Measurements from ENCODE around the gene SLN. TPM values are rescaled to one million over a fixed set of nuclear protein-coding genes. Genes with fewer than 3 reads are reported as not detected.

Gene SLN
- total and polyA plus RNA-seq, 9 of the 15 experiments (the other 6 are each of a cell fraction or from before 2014, with no cell fraction given): not detected

DNA sequence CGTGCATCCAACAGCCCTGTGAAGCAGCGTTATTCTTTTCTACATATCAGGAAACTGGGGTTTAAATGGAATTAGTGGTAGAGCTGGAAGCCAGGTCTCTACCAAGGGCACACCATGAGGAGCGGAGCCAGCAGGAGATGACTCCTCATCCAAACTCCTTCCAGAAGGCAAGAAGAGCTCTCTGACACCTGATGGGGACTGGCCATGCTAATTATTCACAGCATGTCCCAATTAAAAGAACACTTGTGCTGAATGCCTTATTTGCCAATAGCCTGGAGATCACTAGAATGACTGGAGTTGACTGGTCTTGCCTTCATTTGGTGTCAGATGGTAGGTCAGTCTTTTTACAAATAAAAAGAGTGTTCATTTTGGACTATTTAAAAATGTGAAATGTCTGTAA is 32.9 kb upstream of the SLN start (continued):
- TF ChIP-seq, protein P1, sequence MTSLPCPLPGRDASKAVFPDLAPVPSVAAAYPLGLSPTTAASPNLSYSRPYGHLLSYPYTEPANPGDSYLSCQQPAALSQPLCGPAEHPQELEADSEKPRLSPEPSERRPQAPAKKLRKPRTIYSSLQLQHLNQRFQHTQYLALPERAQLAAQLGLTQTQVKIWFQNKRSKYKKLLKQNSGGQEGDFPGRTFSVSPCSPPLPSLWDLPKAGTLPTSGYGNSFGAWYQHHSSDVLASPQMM (CRISPR knock-in tag; IDR thresholded peaks at IDR 0.05): no peak
- TF ChIP-seq MTA1 (IDR thresholded peaks at IDR 0.05; ENCODE audit: borderline replicate concordance) (no peak), GABPB2 (CRISPR knock-in tag; conservative IDR thresholded peaks at IDR 0.05) (no peak), ZBTB40 (IDR thresholded peaks at IDR 0.05) (no peak), ZBTB40 (CRISPR knock-in tag; IDR thresholded peaks at IDR 0.05) (no peak), SREBF1 (IDR thresholded peaks at IDR 0.05; ENCODE audit: borderline replicate concordance, low read depth, low read length) (no peak), RBM25 (IDR thresholded peaks at IDR 0.05; ENCODE audit: low read depth, low read length, severe bottlenecking) (no peak), CC2D1A (IDR thresholded peaks at IDR 0.05) (no peak), POLR2B (IDR thresholded peaks at IDR 0.05; ENCODE audit: low read depth, partially characterized antibody) (no peak), ZNF324 (CRISPR knock-in tag; IDR thresholded peaks at IDR 0.05) (no peak)
- TF ChIP-seq, protein P2, sequence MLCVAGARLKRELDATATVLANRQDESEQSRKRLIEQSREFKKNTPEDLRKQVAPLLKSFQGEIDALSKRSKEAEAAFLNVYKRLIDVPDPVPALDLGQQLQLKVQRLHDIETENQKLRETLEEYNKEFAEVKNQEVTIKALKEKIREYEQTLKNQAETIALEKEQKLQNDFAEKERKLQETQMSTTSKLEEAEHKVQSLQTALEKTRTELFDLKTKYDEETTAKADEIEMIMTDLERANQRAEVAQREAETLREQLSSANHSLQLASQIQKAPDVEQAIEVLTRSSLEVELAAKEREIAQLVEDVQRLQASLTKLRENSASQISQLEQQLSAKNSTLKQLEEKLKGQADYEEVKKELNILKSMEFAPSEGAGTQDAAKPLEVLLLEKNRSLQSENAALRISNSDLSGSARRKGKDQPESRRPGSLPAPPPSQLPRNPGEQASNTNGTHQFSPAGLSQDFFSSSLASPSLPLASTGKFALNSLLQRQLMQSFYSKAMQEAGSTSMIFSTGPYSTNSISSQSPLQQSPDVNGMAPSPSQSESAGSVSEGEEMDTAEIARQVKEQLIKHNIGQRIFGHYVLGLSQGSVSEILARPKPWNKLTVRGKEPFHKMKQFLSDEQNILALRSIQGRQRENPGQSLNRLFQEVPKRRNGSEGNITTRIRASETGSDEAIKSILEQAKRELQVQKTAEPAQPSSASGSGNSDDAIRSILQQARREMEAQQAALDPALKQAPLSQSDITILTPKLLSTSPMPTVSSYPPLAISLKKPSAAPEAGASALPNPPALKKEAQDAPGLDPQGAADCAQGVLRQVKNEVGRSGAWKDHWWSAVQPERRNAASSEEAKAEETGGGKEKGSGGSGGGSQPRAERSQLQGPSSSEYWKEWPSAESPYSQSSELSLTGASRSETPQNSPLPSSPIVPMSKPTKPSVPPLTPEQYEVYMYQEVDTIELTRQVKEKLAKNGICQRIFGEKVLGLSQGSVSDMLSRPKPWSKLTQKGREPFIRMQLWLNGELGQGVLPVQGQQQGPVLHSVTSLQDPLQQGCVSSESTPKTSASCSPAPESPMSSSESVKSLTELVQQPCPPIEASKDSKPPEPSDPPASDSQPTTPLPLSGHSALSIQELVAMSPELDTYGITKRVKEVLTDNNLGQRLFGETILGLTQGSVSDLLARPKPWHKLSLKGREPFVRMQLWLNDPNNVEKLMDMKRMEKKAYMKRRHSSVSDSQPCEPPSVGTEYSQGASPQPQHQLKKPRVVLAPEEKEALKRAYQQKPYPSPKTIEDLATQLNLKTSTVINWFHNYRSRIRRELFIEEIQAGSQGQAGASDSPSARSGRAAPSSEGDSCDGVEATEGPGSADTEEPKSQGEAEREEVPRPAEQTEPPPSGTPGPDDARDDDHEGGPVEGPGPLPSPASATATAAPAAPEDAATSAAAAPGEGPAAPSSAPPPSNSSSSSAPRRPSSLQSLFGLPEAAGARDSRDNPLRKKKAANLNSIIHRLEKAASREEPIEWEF (CRISPR knock-in tag; IDR thresholded peaks at IDR 0.05): no peak
- TF ChIP-seq, protein P3, sequence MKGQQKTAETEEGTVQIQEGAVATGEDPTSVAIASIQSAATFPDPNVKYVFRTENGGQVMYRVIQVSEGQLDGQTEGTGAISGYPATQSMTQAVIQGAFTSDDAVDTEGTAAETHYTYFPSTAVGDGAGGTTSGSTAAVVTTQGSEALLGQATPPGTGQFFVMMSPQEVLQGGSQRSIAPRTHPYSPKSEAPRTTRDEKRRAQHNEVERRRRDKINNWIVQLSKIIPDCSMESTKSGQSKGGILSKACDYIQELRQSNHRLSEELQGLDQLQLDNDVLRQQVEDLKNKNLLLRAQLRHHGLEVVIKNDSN (CRISPR knock-in tag; IDR thresholded peaks at IDR 0.05): no peak
